K562 (cell line): ENCODE measurements around the gene LRRC43. TPM values are rescaled to one million over a fixed set of nuclear protein-coding genes. Genes with fewer than 3 reads are reported as not detected.

Experiments
- BRCA1 ChIP-seq, 2 experiments: fragments of 450-650 bp in 1 of 2; sonication (generic) in 1 of 2; formaldehyde crosslinking in 1 of 2; IDR thresholded peaks; 2 replicates each; pipeline versions ENCODE4 v1.5.0 to v1.6.1; 2017 to 2020; ENCODE audit warnings: mild to moderate bottlenecking in 1 of 2, missing genetic modification reagents in 1 of 2
- CBX3 ChIP-seq, 2 experiments: IDR thresholded peaks; 1 replicate in 1 of 2; 2 replicates in 1 of 2; pipeline ENCODE4 v1.6.1; 2012; ENCODE audit warnings: inconsistent platforms in 2 of 2, low read length in 2 of 2, borderline replicate concordance in 1 of 2, control low read depth in 1 of 2
- CLOCK ChIP-seq: fragments of 250-450 bp; sonication (Bioruptor Pico); IDR thresholded peaks from 2 replicates; pipeline ENCODE4 v1.4.0; 2020; ENCODE audit warnings: mild to moderate bottlenecking, moderate library complexity, borderline replicate concordance
- ELF1 ChIP-seq: fragments of 200-800 bp; sonication (Bioruptor generic); IDR thresholded peaks from 2 replicates; pipeline ENCODE4 v1.6.1; 2016; ENCODE audit warnings: missing genetic modification characterization, missing compliant biosample characterization
- MITF ChIP-seq: IDR thresholded peaks from 2 replicates; pipeline ENCODE4 v1.6.1; 2014; ENCODE audit warnings: antibody characterized with exemption
- NBN ChIP-seq: fragments of 450-650 bp; IDR thresholded peaks from 2 replicates; pipeline ENCODE4 v1.6.1; 2016; ENCODE audit warnings: low read depth, mild to moderate bottlenecking
- REST ChIP-seq, 2 experiments: fragments of 450-650 bp; formaldehyde crosslinking in 1 of 2; IDR thresholded peaks; 2 replicates each; pipeline versions ENCODE4 v1.4.0 to v1.6.1; 2014 to 2020; ENCODE audit warnings: mild to moderate bottlenecking in 2 of 2, borderline replicate concordance in 1 of 2, low read depth in 1 of 2
- SMAD3 ChIP-seq: fragments of 450-650 bp; formaldehyde crosslinking; conservative IDR thresholded peaks from 2 replicates; pipeline ENCODE4 v1.4.0; 2020; ENCODE audit warnings: mild to moderate bottlenecking
- SMARCB1 ChIP-seq: IDR thresholded peaks from 2 replicates; pipeline ENCODE4 v1.6.1; 2011; ENCODE audit warnings: improper control_type of control experiment, low read depth; ENCODE audit not compliant: insufficient read length
- ZNF174 ChIP-seq: fragments of 250-450 bp; sonication (Bioruptor Pico); IDR thresholded peaks from 2 replicates; pipeline ENCODE4 v1.4.0; 2020; ENCODE audit warnings: mild to moderate bottlenecking
- ZNF347 ChIP-seq: fragments of 450-650 bp; formaldehyde crosslinking; IDR thresholded peaks from 2 replicates; pipeline ENCODE4 v1.4.0; 2020; ENCODE audit warnings: low read depth, mild to moderate bottlenecking, moderate library complexity
- ZNF740 ChIP-seq, 3 experiments: fragments of 200-800 bp in 1 of 3; sonication (Bioruptor generic) in 1 of 3; sonication (generic) in 1 of 3; formaldehyde crosslinking in 1 of 3; IDR thresholded peaks; 2 replicates each; pipeline versions ENCODE4 v1.6.1 to v1.8.0; 2016 to 2022; ENCODE audit warnings: mild to moderate bottlenecking in 2 of 3, missing compliant biosample characterization in 2 of 3, missing genetic modification characterization in 2 of 3, missing genetic modification reagents in 1 of 3
- polyA plus RNA-seq, 8 experiments: library from polyadenylated mRNA; depleted of rRNA in 4 of 8; stranded (reverse) in 5 of 8; unstranded in 3 of 8; fragments of >200 nt; fragmentation: Nextera tagmentation in 2 of 8; fragmentation: Illumina TruSeq in 1 of 8; extraction: Ambion mirVana in 2 of 8; extraction: Trizol in 1 of 8; gene quantifications; 2 replicates each; pipeline versions ENCODE4 v1.2.1 to v1.2.3, GENCODE V29; 2011 to 2014; ENCODE audit warnings: inconsistent platforms in 1 of 8, missing spikeins in 1 of 8
- total RNA-seq, 7 experiments: library from RNA; depleted of rRNA in 6 of 7; stranded (reverse); fragments of >200 nt in 6 of 7; fragmentation: Illumina TruSeq in 2 of 7; extraction: Trizol in 2 of 7; gene quantifications; 2 replicates each; pipeline versions ENCODE4 v1.2.1 to v1.2.3, GENCODE V29; 2011 to 2021; ENCODE audit warnings: low replicate concordance in 1 of 7

Gene LRRC43
- total and polyA plus RNA-seq, 9 of the 15 experiments (the other 6 are each of a cell fraction or from before 2014, with no cell fraction given) = 0.19 TPM; not detected in 8

GRCh38 chr12:122226366-122227125 is 43.6 kb downstream of the LRRC43 start (continued):
- TF ChIP-seq REST (IDR thresholded peaks at IDR 0.05; ENCODE audit: borderline replicate concordance) (peak; percentile 98), REST (CRISPR knock-in tag; IDR thresholded peaks at IDR 0.05; ENCODE audit: low read depth) (peak; percentile 98), BRCA1 (IDR thresholded peaks at IDR 0.05) (no peak), BRCA1 (CRISPR knock-in tag; IDR thresholded peaks at IDR 0.05) (peak; percentile 99), SMARCB1 (no peak), NBN (no peak), ZNF347 (no peak), ZNF174 (CRISPR knock-in tag) (no peak), CBX3 (IDR thresholded peaks at IDR 0.05; ENCODE audit: borderline replicate concordance in 1 of 2, low read length in 2 of 2) (peak in 1 of 2 experiments; percentile 99; a peak in 2 of 3 replicates), SMAD3 (0 out of 2 replicates have a peak, but pooled peaks have one; percentile 35), CLOCK (no peak), ZNF740 (CRISPR knock-in tag; IDR thresholded peaks at IDR 0.05) (0 out of 2 replicates have a peak, but pooled peaks have one; percentile 67), ZNF740 (tag; IDR thresholded peaks at IDR 0.05) (no peak), ELF1 (peak; percentile 89), MITF (no peak)
